Sigmoid colon (tissue), 4 donors: Measurements from ENCODE around the gene SPAST.
"Not testable (repeated sequence)": the region's sequence is repeated elsewhere in the genome, so short reads cannot be mapped to it uniquely, and the experiment has no call there.

Experiments used
- CTCF ChIP-seq, 4 experiments: fragments of 450-650 bp in 3 of 4; fragments of 200-600 bp in 1 of 4; IDR thresholded peaks; one replicate each; pipeline ENCODE4 v1.5.1; 2016 to 2019; ENCODE audit warnings: antibody characterized with exemption in 4 of 4, mild to moderate bottlenecking in 3 of 4, moderate library complexity in 2 of 4
- EP300 ChIP-seq, 4 donors: sonication (generic); formaldehyde crosslinking; IDR thresholded peaks; one replicate each; pipeline ENCODE4 v1.6.1; 2017; ENCODE audit warnings: antibody characterized with exemption in 4 of 4
- POLR2A ChIP-seq, 2 donors: fragments of 450-650 bp; IDR thresholded peaks; one replicate each; pipeline ENCODE4 v1.6.1; 2016; ENCODE audit warnings: antibody characterized with exemption in 2 of 2, mild to moderate bottlenecking in 2 of 2, moderate library complexity in 2 of 2
- POLR2AphosphoS5 ChIP-seq, 4 donors: sonication (generic); formaldehyde crosslinking; IDR thresholded peaks; one replicate each; pipeline ENCODE4 v1.6.1; 2017; ENCODE audit warnings: antibody characterized with exemption in 4 of 4

GRCh38 chr2:32165027-32165347, 101.6 kb downstream of the SPAST start:
- TF ChIP-seq POLR2A, CTCF, EP300, POLR2AphosphoS5 (IDR thresholded peaks at IDR 0.05): not testable (repeated sequence)
